DND-41 (cell line): Measurements from ENCODE around the gene MAFB.

Experiments used
- ATAC-seq: fragments of 200-7000 bp; cut with Tn5 transposase; 3 replicates; pipeline ENCODE4 v1.9.1; 2021; ENCODE audit warnings: low read depth; ENCODE audit not compliant: insufficient read depth
- DNase-seq: peaks from one replicate; pipeline ENCODE4 v3.0.0-alpha.2; 2020
- H2AFZ ChIP-seq: 2 replicates; pipeline ENCODE4 v1.6.0; 2012; ENCODE audit warnings: low read depth, low read length
- H3K27ac ChIP-seq: 2 replicates; pipeline ENCODE4 v1.5.1; 2012; ENCODE audit warnings: low read length, inconsistent platforms
- H3K27me3 ChIP-seq: fragments of 200-600 bp; sonication (generic); 2 replicates; pipeline ENCODE4 v1.6.0; 2012; ENCODE audit warnings: low read length, mild to moderate bottlenecking, inconsistent platforms; ENCODE audit not compliant: insufficient read depth, poor library complexity
- H3K36me3 ChIP-seq: 2 replicates; pipeline ENCODE4 v1.5.1; 2012; ENCODE audit warnings: low read length, inconsistent platforms; ENCODE audit not compliant: insufficient read depth
- H3K4me1 ChIP-seq: 2 replicates; pipeline ENCODE4 v1.5.1; 2012; ENCODE audit warnings: mild to moderate bottlenecking, low read length; ENCODE audit not compliant: insufficient read depth
- H3K4me2 ChIP-seq: 2 replicates; pipeline ENCODE4 v1.6.0; 2012; ENCODE audit warnings: mild to moderate bottlenecking, moderate library complexity, low read length, inconsistent platforms; ENCODE audit not compliant: insufficient read depth
- H3K4me3 ChIP-seq, 2 experiments: fragments of 200-600 bp in 1 of 2; shearing (Covaris generic) in 1 of 2; 2 replicates each; pipeline ENCODE4 v1.5.1; 2012 to 2016; ENCODE audit warnings: inconsistent platforms in 2 of 2, low read length in 2 of 2, mild to moderate bottlenecking in 2 of 2, low read depth in 1 of 2, moderate library complexity in 1 of 2
- H3K79me2 ChIP-seq: 2 replicates; pipeline ENCODE4 v1.6.0; 2012; ENCODE audit warnings: low read length, inconsistent platforms; ENCODE audit not compliant: insufficient read depth
- H3K9ac ChIP-seq: 2 replicates; pipeline ENCODE4 v1.6.0; 2012; ENCODE audit warnings: low read depth, mild to moderate bottlenecking, inconsistent platforms, low read length, moderate library complexity
- H3K9me3 ChIP-seq: 2 replicates; pipeline ENCODE4 v1.5.1; 2012; ENCODE audit warnings: low read length, moderate library complexity, mild to moderate bottlenecking, inconsistent platforms; ENCODE audit not compliant: insufficient read depth, severe bottlenecking
- H4K20me1 ChIP-seq: 2 replicates; pipeline ENCODE4 v1.6.0; 2012; ENCODE audit warnings: low read length; ENCODE audit not compliant: insufficient read depth
- CTCF ChIP-seq: IDR thresholded peaks from 2 replicates; pipeline ENCODE4 v1.5.1; 2012; ENCODE audit warnings: borderline replicate concordance, low read length, moderate library complexity, mild to moderate bottlenecking; ENCODE audit not compliant: poor library complexity, severe bottlenecking; ENCODE audit errors: extremely low read depth
- EZH2 ChIP-seq: IDR thresholded peaks from 3 replicates; pipeline ENCODE4 v1.6.1; 2012; ENCODE audit warnings: borderline replicate concordance, low read depth, mild to moderate bottlenecking, moderate library complexity, low read length, inconsistent platforms; ENCODE audit not compliant: severe bottlenecking

The MAFB gene

GRCh38 chr20:40720099-40720498 lies 31.1 kb upstream of the MAFB start:
- H3K4me3 ChIP-seq = no peak overlapping the region
- H4K20me1 ChIP-seq = no peaks in the 10 kb centered on the region
- ATAC-seq = no peak
- no peak overlapping the region for H3K9ac ChIP-seq
- no peaks in the 10 kb centered on the region for H3K4me1 ChIP-seq
- H2AFZ ChIP-seq = no peak overlapping the region
- DNase-seq = no peak
- no peak overlapping the region for H3K27ac ChIP-seq
- no peak overlapping the region for H3K4me2 ChIP-seq
- no peak for TF ChIP-seq CTCF
- TF ChIP-seq EZH2 = no peak
- H3K36me3 ChIP-seq = no peaks in the 10 kb centered on the region
- H3K79me2 ChIP-seq = no peaks in the 10 kb centered on the region
- no peaks in the 10 kb centered on the region for H3K9me3 ChIP-seq
- H3K27me3 ChIP-seq = no peaks in the 10 kb centered on the region

DNA sequence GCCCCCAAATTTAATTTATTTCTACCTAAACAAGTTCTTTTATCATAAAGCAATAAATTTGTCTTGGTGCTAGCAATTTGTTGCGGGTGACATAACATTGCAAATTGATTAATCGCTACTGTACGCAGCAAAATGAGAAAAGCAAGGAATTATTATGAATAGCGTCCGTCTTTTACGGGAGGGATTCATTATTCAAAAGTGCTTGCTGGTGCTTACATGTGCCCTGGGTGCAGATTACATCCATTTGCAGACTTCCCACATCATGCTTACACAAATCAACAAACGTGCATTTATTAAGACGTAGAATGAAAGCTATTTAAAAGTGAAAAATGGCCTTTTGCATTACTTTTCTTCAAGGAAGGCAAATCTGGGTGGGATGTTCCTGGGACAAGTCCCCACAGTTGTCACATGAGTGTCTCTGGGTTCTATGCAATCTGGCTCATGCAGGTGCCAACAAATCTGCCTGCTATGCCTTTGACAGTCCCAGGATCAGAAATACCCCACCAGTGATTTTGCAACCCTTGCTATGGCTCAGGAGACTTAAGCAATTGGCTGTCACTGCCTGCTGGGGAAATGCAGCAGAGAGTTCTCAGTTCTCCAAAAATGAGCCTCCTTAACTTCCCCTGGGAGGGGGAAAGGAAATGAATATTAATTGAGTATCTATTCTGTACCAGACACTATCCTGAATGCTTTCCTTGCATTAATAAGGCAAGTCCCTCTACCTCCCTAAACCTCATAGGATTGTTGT lies 30.1 kb upstream of the MAFB start:
- Histone ChIP-seq H3K4me2 (no peak overlapping the region), H2AFZ (no peak overlapping the region), H4K20me1 (no peaks in the 10 kb centered on the region), H3K9ac (no peak overlapping the region), H3K27me3 (no peaks in the 10 kb centered on the region), H3K4me3 (no peak overlapping the region), H3K79me2 (no peaks in the 10 kb centered on the region), H3K36me3 (no peaks in the 10 kb centered on the region), H3K9me3 (no peaks in the 10 kb centered on the region), H3K27ac (no peak overlapping the region), H3K4me1 (no peaks in the 10 kb centered on the region)
- DNase-seq = no peak
- ATAC-seq = no peak
- no peak for TF ChIP-seq EZH2
- TF ChIP-seq CTCF = no peak

DNA sequence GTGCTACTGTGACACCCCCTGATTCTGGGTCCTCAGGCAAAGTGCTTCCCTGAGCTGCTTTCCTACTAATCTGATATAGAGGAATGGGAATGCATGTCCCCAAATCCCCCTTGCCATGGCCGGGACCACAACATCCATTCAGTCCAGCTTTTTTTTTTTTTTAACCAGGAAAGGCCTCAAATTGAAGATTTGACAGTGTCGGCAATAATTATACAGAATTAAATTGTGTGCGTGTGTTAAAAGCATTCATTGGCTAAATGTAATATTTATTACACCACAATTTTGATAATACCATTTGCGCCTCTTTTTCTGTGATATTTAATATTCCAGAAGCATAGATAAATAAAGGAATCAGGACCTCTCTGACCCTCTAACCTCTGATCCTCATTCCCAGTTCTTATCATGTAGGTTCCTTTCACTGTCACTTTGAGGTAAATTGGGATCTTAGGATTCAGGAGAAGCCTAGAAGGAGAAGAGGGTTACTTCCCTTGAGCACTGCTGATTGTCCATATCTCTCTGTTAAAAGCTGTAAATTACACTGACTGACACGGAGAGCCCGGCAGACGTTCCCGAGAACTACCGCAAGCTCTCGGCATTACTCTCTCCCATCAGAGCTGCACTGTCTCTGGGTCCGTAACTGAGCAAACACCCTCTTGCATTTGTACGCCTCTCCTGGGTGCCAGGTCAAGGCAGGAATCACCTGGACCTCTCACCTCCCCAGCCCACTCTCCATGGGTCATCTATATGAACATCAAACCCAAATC lies 29.4 kb upstream of the MAFB start:
- Histone ChIP-seq H3K27me3 (no peaks in the 10 kb centered on the region), H3K4me1 (no peaks in the 10 kb centered on the region), H3K9me3 (no peaks in the 10 kb centered on the region), H3K9ac (no peak overlapping the region), H3K36me3 (no peaks in the 10 kb centered on the region), H3K4me3 (no peak overlapping the region), H3K4me2 (no peak overlapping the region), H4K20me1 (no peaks in the 10 kb centered on the region), H2AFZ (no peak overlapping the region), H3K79me2 (no peaks in the 10 kb centered on the region), H3K27ac (no peak overlapping the region)
- ATAC-seq = no peak
- TF ChIP-seq EZH2 (no peak), CTCF (no peak)
- DNase-seq = no peak
